C4-2B (cell line): ENCODE results near the gene WFS1.

Experiments used
- ZFX ChIP-seq: fragments of 450-650 bp; IDR thresholded peaks from 2 replicates; pipeline ENCODE4 v1.6.1; 2017
- TF ChIP-seq, protein P1 (sequence below): fragments of 450-650 bp; conservative IDR thresholded peaks from 2 replicates; pipeline ENCODE4 v1.5.1; 2017; ENCODE audit warnings: mild to moderate bottlenecking

- TF ChIP-seq, protein P1, sequence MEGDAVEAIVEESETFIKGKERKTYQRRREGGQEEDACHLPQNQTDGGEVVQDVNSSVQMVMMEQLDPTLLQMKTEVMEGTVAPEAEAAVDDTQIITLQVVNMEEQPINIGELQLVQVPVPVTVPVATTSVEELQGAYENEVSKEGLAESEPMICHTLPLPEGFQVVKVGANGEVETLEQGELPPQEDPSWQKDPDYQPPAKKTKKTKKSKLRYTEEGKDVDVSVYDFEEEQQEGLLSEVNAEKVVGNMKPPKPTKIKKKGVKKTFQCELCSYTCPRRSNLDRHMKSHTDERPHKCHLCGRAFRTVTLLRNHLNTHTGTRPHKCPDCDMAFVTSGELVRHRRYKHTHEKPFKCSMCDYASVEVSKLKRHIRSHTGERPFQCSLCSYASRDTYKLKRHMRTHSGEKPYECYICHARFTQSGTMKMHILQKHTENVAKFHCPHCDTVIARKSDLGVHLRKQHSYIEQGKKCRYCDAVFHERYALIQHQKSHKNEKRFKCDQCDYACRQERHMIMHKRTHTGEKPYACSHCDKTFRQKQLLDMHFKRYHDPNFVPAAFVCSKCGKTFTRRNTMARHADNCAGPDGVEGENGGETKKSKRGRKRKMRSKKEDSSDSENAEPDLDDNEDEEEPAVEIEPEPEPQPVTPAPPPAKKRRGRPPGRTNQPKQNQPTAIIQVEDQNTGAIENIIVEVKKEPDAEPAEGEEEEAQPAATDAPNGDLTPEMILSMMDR, result no peak
- TF ChIP-seq ZFX, result no peak
These were observed 10.8 kb downstream of the WFS1 start for GRCh38 chr4:6280365-6280996.
